Spleen (tissue), 11 donors: ENCODE data around the gene TGM4. TPM values are rescaled to one million over a fixed set of nuclear protein-coding genes. Genes with fewer than 3 reads are reported as not detected.
"Not testable (repeated sequence)": the region's sequence is repeated elsewhere in the genome, so short reads cannot be mapped to it uniquely, and the experiment has no call there.

Source experiments
- DNase-seq: peaks from one replicate; pipeline ENCODE4 v3.0.0-alpha.2; 2020
- H3K27ac ChIP-seq, 8 donors: fragments of 200-600 bp; sonication (generic) in 7 of 8; 1 replicate in 4 of 8; 2 replicates in 4 of 8; pipeline versions ENCODE4 v1.5.0 to v1.8.0; 2016 to 2021; ENCODE audit warnings: inconsistent platforms in 4 of 8, mild to moderate bottlenecking in 4 of 8, moderate library complexity in 1 of 8
- H3K27me3 ChIP-seq, 7 donors: fragments of 200-600 bp; sonication (generic) in 6 of 7; replicated peaks in 1 of 7; 1 replicate in 4 of 7; 2 replicates in 3 of 7; pipeline versions ENCODE4 v1.5.0 to v1.8.0; 2016 to 2021; ENCODE audit warnings: inconsistent platforms in 3 of 7, mild to moderate bottlenecking in 1 of 7
- H3K36me3 ChIP-seq, 6 donors: fragments of 200-600 bp; sonication (generic) in 5 of 6; 1 replicate in 4 of 6; 2 replicates in 2 of 6; pipeline versions ENCODE4 v1.5.0 to v1.8.0; 2016 to 2021; ENCODE audit warnings: inconsistent platforms in 2 of 6
- H3K4me1 ChIP-seq, 6 donors: fragments of 200-600 bp; sonication (generic) in 5 of 6; 1 replicate in 3 of 6; 2 replicates in 3 of 6; pipeline versions ENCODE4 v1.5.0 to v1.8.0; 2016 to 2021; ENCODE audit warnings: inconsistent platforms in 3 of 6
- H3K4me3 ChIP-seq, 8 donors: fragments of 200-600 bp; sonication (generic) in 7 of 8; 1 replicate in 4 of 8; 2 replicates in 4 of 8; pipeline versions ENCODE4 v1.5.0 to v1.8.0; 2016 to 2021; ENCODE audit warnings: inconsistent platforms in 4 of 8, mild to moderate bottlenecking in 4 of 8, moderate library complexity in 2 of 8
- H3K9me3 ChIP-seq, 8 donors: fragments of 200-600 bp; sonication (generic) in 7 of 8; 1 replicate in 4 of 8; 2 replicates in 4 of 8; pipeline versions ENCODE4 v1.5.0 to v1.8.0; 2016 to 2021; ENCODE audit warnings: inconsistent platforms in 4 of 8
- CTCF ChIP-seq, 11 experiments: fragments of 200-600 bp in 7 of 11; fragments of 450-650 bp in 4 of 11; sonication (generic) in 4 of 11; IDR thresholded peaks in 8 of 11; conservative IDR thresholded peaks in 3 of 11; 1 replicate in 7 of 11; 2 replicates in 4 of 11; pipeline versions ENCODE4 v1.4.0 to v1.8.0; 2016 to 2021; ENCODE audit warnings: antibody characterized with exemption in 11 of 11, inconsistent platforms in 4 of 11, mild to moderate bottlenecking in 1 of 11
- POLR2A ChIP-seq, 3 donors: fragments of 450-650 bp; IDR thresholded peaks; one replicate each; pipeline ENCODE4 v1.5.1; 2017; ENCODE audit warnings: antibody characterized with exemption in 3 of 3, mild to moderate bottlenecking in 1 of 3
- POLR2AphosphoS5 ChIP-seq, 3 donors: sonication (generic); formaldehyde crosslinking; IDR thresholded peaks; one replicate each; pipeline ENCODE4 v1.5.1; 2017; ENCODE audit warnings: antibody characterized with exemption in 3 of 3
- WGBS, 5 donors: extraction: QIAGEN DNeasy Blood & Tissue Kit in 3 of 5; methylation state at CpG; one replicate each; pipeline versions ENCODE4 v1.1.5 to v1.1.7; 2013 to 2018; 5-methylcytosine and 5-hydroxymethylcytosine counted together
- intact Hi-C: fragments of 100-400 bp; cut with DNase I; formaldehyde crosslinking; loops from one replicate; pipeline ENCODE4 v1.15.0; 2023; ENCODE audit warnings: low total_unique reads
- polyA plus RNA-seq, 3 donors: library from polyadenylated mRNA; stranded (reverse); fragments of 200-250 nt; gene quantifications; one replicate each; pipeline ENCODE4 v1.2.1, GENCODE V29; 2013
- total RNA-seq, 7 donors: library from RNA; depleted of rRNA in 3 of 7; stranded (reverse); fragments of >200 nt in 3 of 7; fragmentation: NEBNext Ultra II Directional in 4 of 7; extraction: Animal tissue kit (Norgen Biotek cat#: 25700) in 4 of 7; gene quantifications; one replicate each; pipeline versions ENCODE4 v1.1.0 to v1.2.1, GENCODE V29; 2016 to 2021
- donor health status: healthy with polysubstance abuse.
- donor health status: DM: no; HTN: no; CAD: no; lungs with moderate emphysema.
- donor health status: DM: no; HTN: no; CAD: no.
- donor health status: Bipolar disorder and iron deficiency.
- donor health status: healthy.
- donor health status: DM: no; HTN: no; CAD: no.
- donor health status: DM: yes; HTN: yes; CAD: no.

Gene TGM4
- total and polyA plus RNA-seq, 10 donors: not detected

GRCh38 chr3:44948239-44948638, 73.8 kb downstream of the TGM4 start:
- Histone ChIP-seq H3K4me1 (peaks cover 0 to 5% (median 0%) of the 10 kb centered on the region in 6 donors), H3K9me3 (no peaks in the 10 kb centered on the region), H3K36me3 (peaks cover 0 to 69% (median 17%) of the 10 kb centered on the region in 6 donors), H3K27ac (no peak overlapping the region), H3K27me3 (no peaks in the 10 kb centered on the region), H3K4me3 (no peak overlapping the region)
- 94 to 99% (median 98%) methylated on average over 3 of the region's 3 CpGs for WGBS, 5 donors
- no peak for DNase-seq
- intact Hi-C loops: no loop called here
- TF ChIP-seq CTCF (IDR thresholded peaks at IDR 0.05 in 8 of 11, conservative IDR thresholded peaks at IDR 0.05 in 3 of 11) (no peak), POLR2A (IDR thresholded peaks at IDR 0.05) (no peak), POLR2AphosphoS5 (IDR thresholded peaks at IDR 0.05) (no peak)

GRCh38 chr3:44949770-44950169, 75.4 kb downstream of the TGM4 start:
- H3K27ac ChIP-seq, H3K9me3 ChIP-seq, H3K4me3 ChIP-seq, DNase-seq, intact Hi-C loops, H3K27me3 ChIP-seq: not testable (repeated sequence)
- H3K4me1 ChIP-seq: peaks cover 0 to 13% (median 2%) of the 10 kb centered on the region in 6 donors
- WGBS, 5 donors: 94 to 99% (median 98%) methylated on average over 4 of the region's 4 CpGs
- H3K36me3 ChIP-seq: peaks cover 0 to 66% (median 12%) of the 10 kb centered on the region in 6 donors

- no peaks in the 10 kb centered on the region for H3K9me3 ChIP-seq
- H3K27ac ChIP-seq: no peak overlapping the region
- WGBS, 5 donors: 59 to 79% (median 75%) methylated on average over 2 of the region's 2 CpGs
- DNase-seq: no peak
- intact Hi-C loops: no loop called here
- no peak overlapping the region for H3K4me3 ChIP-seq
- TF ChIP-seq POLR2A (IDR thresholded peaks at IDR 0.05) (no peak), CTCF (IDR thresholded peaks at IDR 0.05 in 8 of 11, conservative IDR thresholded peaks at IDR 0.05 in 3 of 11) (no peak), POLR2AphosphoS5 (IDR thresholded peaks at IDR 0.05) (no peak)
- no peaks in the 10 kb centered on the region for H3K27me3 ChIP-seq
- peaks cover 0 to 18% (median 5%) of the 10 kb centered on the region in 6 donors for H3K4me1 ChIP-seq
- H3K36me3 ChIP-seq: peaks cover 0 to 60% (median 12%) of the 10 kb centered on the region in 6 donors
Observed at GRCh38 chr3:44950275-44950734, 75.9 kb downstream of the TGM4 start.

GRCh38 chr3:44952689-44953088, 78.3 kb downstream of the TGM4 start:
- intact Hi-C loops: no loop called here

More at GRCh38 chr3:44952689-44953088, 78.3 kb downstream of the TGM4 start:
- 96 to 100% (median 97%) methylated on average over 3 of the region's 3 CpGs for WGBS, 5 donors
- TF ChIP-seq POLR2A (IDR thresholded peaks at IDR 0.05): no peak
- TF ChIP-seq POLR2AphosphoS5 (IDR thresholded peaks at IDR 0.05): no peak
- TF ChIP-seq CTCF (IDR thresholded peaks at IDR 0.05 in 8 of 11, conservative IDR thresholded peaks at IDR 0.05 in 3 of 11): no peak
- Histone ChIP-seq H3K4me3 (no peak overlapping the region), H3K4me1 (peaks cover 0 to 39% (median 12%) of the 10 kb centered on the region in 6 donors), H3K36me3 (peaks cover 0 to 60% (median 8%) of the 10 kb centered on the region in 6 donors), H3K27ac (no peak overlapping the region), H3K9me3 (no peaks in the 10 kb centered on the region), H3K27me3 (no peaks in the 10 kb centered on the region)
- no peak for DNase-seq
